Large intestine (tissue), 3 donors: ENCODE measurements around the gene PLA2G4D. TPM values are rescaled to one million over a fixed set of nuclear protein-coding genes. Genes with fewer than 3 reads are reported as not detected.
A peak's percentile ranks its signal among the peaks of the same experiment; 100 is the strongest.

Experiments
- DNase-seq, 2 donors: peaks; one replicate each; pipeline versions ENCODE4 v3.0.0 to v3.0.0-alpha.2; 2013
- H3K27ac ChIP-seq: one replicate; pipeline ENCODE4 v1.5.1; 2013; ENCODE audit warnings: low read length
- H3K27me3 ChIP-seq: 2 replicates; pipeline ENCODE4 v1.6.1; 2013; ENCODE audit warnings: low read length; ENCODE audit not compliant: control insufficient read depth, insufficient read depth
- H3K36me3 ChIP-seq: 2 replicates; pipeline ENCODE4 v1.6.1; 2013; ENCODE audit warnings: low read length; ENCODE audit not compliant: control insufficient read depth, insufficient read depth
- H3K4me1 ChIP-seq: one replicate; pipeline ENCODE4 v1.6.1; 2013; ENCODE audit warnings: low read length; ENCODE audit not compliant: control insufficient read depth, insufficient read depth
- H3K4me3 ChIP-seq: one replicate; pipeline ENCODE4 v1.5.1; 2013; ENCODE audit warnings: low read length
- H3K9me3 ChIP-seq: one replicate; pipeline ENCODE4 v1.6.1; 2013; ENCODE audit warnings: mild to moderate bottlenecking, low read depth, low read length, moderate library complexity; ENCODE audit not compliant: control insufficient read depth
- WGBS: methylation state at CpG from one replicate; pipeline ENCODE4 v1.1.5; 2013; ENCODE audit warnings: low lambda C conversion rate; ENCODE audit not compliant: insufficient coverage; 5-methylcytosine and 5-hydroxymethylcytosine counted together
- polyA plus RNA-seq: library from polyadenylated mRNA; unstranded; fragments of 120-200 nt; gene quantifications from one replicate; pipeline ENCODE4 v1.2.1, GENCODE V29; 2013

The PLA2G4D gene
- polyA plus RNA-seq, 1 donor = 0.06 TPM

DNA sequence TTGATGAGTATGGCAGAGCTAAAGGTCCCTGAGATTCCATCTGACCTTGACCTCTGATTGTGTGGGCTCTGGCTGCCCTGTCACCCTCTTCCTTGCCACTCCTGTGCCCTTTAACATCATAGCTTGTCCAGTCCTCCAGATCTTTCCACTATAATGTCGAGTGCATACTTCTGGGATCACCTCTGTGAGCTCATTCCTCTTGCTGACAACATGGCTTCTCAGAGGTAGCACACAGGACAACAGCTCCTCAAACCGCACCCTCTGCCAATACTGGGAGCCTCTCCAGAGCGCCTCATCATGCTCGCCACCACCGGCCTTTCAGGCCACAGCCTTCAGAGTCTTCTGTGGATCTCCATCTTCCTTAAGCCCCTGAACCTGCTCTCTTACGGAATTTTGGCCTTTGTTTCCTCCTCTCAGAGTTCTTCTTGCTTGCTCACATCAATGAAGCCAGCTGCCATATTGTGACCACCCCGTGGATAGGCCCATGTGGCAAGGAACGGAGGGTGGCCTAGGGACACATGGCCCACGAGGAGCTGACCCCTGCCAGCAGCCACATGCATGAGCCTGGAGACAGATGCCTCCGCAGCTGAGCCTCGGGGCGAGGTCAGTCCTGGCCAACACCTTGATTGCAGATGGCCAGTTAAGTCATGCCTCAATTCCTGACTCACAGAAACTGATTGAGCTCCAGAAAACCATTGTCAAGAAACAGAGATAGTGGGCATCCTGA is 31.1 kb downstream of the PLA2G4D start:
- 100% methylated on average over 2 of the region's 12 CpGs for WGBS
- no peaks in the 10 kb centered on the region for H3K9me3 ChIP-seq

DNA sequence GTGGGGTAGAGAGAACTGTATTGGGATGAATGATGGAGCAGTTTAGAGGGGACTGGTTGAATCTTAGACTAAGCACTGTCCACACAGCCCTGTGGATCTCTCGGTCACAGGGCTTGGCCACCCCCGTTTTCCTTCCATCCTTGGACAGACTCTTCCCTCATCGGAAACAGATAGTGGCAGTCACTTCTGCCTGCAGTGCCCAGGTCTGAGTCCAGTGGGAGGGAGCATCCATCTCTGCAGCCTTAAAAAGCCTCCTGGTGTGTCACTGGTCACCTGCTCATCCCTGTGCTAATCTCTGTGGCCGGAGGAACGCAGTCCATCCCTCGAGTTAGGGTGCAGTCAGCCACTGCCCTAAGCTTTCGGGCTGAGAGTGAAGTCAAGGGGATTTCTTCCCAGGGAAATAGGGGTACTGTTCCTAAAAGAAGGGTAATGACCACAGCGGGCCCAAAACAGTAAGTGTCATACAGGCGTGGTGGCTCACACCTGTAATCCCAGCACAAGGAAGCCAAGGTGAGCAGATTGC is 32.0 kb downstream of the PLA2G4D start:
- Histone ChIP-seq H3K36me3 (no peaks in the 10 kb centered on the region), H3K4me3 (no peak overlapping the region), H3K27me3 (no peaks in the 10 kb centered on the region), H3K27ac (no peak overlapping the region), H3K9me3 (no peaks in the 10 kb centered on the region), H3K4me1 (peaks cover 11% of the 10 kb centered on the region)
- no CpG with 5 or more reads among the region's 9 CpGs for WGBS
- no peak for DNase-seq

More for the DNA sequence above, 31.1 kb downstream of the PLA2G4D start:
- Histone ChIP-seq H3K4me1 (peaks cover 5% of the 10 kb centered on the region), H3K36me3 (no peaks in the 10 kb centered on the region), H3K27me3 (no peaks in the 10 kb centered on the region), H3K4me3 (no peak overlapping the region), H3K27ac (no peak overlapping the region)
- DNase-seq = no peak

DNA sequence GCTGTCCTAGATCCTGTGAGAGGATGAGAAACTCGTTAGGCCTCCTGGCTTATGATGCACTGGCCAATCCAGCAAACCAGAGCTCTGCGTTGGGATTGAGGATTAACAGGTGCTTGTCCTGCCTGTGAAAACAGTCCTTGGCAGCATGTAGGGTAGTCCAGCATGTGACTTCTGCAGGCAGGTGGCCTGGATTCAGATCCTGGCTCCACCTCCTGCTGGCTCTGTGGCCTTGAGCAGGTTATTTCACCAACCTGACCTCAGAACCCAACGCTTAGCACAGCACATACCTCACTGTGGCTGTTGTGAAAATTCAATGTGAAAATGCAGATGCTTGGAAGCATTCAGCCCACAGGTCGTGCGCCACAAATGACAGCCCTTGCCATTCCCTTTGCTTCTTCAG is 33.6 kb downstream of the PLA2G4D start:
- Histone ChIP-seq H3K27ac (no peak overlapping the region), H3K9me3 (no peaks in the 10 kb centered on the region), H3K4me1 (peaks cover 12% of the 10 kb centered on the region), H3K36me3 (no peaks in the 10 kb centered on the region), H3K4me3 (no peak overlapping the region), H3K27me3 (no peaks in the 10 kb centered on the region)
- DNase-seq = no peak
- no CpG with 5 or more reads among the region's 5 CpGs for WGBS

DNA sequence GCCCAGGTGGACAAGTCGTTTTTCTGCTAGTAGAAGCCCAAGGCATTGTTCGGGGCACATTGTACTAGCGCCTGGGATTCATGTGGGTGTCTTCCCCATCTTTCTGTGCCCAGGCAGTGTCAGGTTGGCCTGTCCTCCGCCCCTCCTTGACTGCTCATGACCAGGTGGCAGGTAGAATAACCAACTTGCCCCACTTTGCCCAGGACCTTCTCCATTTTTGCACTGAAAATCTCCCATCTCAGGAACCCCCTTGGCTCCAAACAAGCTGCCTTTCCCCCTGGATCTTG is 33.9 kb downstream of the PLA2G4D start:
- H3K27ac ChIP-seq = no peak overlapping the region
- no peak for DNase-seq
- WGBS = no CpG with 5 or more reads among the region's 4 CpGs

DNA sequence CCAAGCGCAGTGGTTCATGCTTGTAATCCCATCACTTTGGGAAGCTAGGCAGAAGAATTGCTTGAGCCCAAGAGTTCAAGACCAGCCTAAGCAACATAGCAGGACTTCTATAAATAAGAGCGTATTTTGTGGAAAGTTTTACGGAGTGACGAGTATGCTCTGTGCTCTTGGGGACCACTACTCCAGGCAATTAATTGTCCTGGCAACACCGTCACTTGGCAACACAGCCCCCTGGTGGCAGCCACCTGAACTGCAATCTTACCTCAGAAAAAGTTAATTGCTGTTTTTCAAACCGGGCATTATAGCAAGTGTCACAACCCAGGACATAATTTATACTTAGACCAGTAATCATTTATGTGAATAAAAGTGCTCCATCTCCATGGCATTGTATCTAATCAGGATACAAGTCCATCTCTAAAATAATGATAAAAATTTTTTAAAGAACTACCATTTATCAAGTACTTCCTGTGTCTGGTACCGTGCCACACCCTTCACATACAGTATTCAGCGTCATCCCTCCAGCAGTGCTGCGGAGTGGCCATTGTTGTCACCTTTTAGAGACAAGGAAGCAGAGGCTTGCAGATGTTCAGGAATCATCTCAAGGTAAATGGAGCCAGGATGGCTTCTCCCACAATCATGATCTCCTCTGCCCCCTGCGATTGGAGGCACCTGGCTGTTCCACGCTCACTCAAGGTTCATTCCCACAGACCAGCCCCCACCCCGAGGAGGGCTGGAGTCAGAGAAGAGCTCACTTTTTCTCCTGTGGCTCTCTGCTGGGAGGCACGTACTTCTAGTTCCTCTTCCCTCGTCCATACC is 34.5 kb downstream of the PLA2G4D start:
- Histone ChIP-seq H3K4me3 (no peak overlapping the region), H3K9me3 (no peaks in the 10 kb centered on the region), H3K4me1 (peaks cover 12% of the 10 kb centered on the region), H3K27ac (no peak overlapping the region), H3K36me3 (no peaks in the 10 kb centered on the region), H3K27me3 (no peaks in the 10 kb centered on the region)
- WGBS = 100% methylated on average over 1 of the region's 14 CpGs
- DNase-seq = peak in 1 of 2 donors; percentile 26

More for the DNA sequence above, 33.9 kb downstream of the PLA2G4D start:
- no peaks in the 10 kb centered on the region for H3K36me3 ChIP-seq
- H3K27me3 ChIP-seq = no peaks in the 10 kb centered on the region
- no peak overlapping the region for H3K4me3 ChIP-seq
- peaks cover 12% of the 10 kb centered on the region for H3K4me1 ChIP-seq
- H3K9me3 ChIP-seq = no peaks in the 10 kb centered on the region

DNA sequence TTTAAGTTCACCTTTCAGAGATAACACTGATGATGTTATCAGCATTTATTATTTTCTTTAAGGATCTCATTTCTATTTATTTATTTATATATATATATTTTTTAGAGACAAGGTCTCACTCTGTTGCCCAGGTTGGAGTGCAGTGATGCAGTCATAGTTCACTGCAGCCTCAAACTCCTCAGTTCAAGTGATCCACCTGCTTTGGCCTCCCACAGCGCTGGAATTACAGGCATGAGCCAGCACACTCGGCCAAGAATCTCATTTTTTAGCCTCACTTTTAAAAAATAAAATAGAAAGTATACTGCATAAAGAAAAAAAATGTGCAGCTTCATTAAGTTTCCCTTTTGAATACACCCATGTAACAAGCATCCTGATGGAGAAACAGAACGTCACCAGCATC is 35.6 kb downstream of the PLA2G4D start:
- Histone ChIP-seq H3K9me3 (no peaks in the 10 kb centered on the region), H3K27me3 (no peaks in the 10 kb centered on the region), H3K36me3 (no peaks in the 10 kb centered on the region), H3K27ac (no peak overlapping the region), H3K4me3 (no peak overlapping the region), H3K4me1 (peaks cover 12% of the 10 kb centered on the region)
- no CpG with 5 or more reads among the region's 3 CpGs for WGBS
- DNase-seq = no peak

DNA sequence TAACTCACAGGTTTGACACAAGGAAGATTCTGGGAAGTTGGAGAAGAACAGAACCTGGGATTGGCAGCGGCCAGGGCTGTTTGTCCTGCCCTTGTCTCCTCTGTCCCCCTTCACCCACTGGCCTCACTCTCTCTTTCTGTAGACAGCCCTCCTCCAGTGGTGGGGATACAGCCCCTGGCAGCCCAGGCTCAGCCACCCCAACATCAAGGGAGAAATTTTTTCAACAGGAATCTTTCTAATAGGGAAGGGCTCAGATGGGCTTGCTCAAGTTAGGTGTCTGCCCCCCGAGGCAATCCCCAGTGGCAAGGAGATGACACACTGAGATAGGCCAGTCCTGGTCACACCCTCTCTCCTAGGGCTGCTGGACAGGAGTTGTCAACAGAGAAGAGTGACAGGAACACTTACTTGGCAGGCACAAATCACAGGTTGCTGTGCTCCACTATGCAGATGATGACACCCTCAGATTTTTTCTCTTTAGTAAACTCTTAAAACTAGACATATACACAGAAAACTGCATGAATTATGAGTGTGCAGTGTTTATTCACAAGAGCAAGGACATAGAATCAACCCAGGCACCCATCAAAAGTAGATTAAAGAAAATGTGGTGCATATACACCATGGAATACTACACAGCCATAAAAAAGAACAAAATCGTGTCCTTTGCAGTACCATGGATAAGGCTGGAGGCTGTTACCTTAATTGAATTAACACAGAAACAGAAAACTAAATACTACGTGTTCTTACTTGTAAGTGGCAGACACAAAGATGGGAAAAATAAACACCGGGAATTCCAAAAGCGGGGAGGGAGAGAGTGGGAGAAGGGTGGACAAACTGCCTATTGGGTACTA is 36.3 kb downstream of the PLA2G4D start:
- Histone ChIP-seq H3K4me3 (no peak overlapping the region), H3K27me3 (no peaks in the 10 kb centered on the region), H3K36me3 (no peaks in the 10 kb centered on the region), H3K27ac (peak overlapping the region; percentile 90), H3K9me3 (no peaks in the 10 kb centered on the region), H3K4me1 (peaks cover 12% of the 10 kb centered on the region)
- whole genome bisulfite sequencing = no CpG with 5 or more reads among the region's 6 CpGs
- no peak for DNase-seq

DNA sequence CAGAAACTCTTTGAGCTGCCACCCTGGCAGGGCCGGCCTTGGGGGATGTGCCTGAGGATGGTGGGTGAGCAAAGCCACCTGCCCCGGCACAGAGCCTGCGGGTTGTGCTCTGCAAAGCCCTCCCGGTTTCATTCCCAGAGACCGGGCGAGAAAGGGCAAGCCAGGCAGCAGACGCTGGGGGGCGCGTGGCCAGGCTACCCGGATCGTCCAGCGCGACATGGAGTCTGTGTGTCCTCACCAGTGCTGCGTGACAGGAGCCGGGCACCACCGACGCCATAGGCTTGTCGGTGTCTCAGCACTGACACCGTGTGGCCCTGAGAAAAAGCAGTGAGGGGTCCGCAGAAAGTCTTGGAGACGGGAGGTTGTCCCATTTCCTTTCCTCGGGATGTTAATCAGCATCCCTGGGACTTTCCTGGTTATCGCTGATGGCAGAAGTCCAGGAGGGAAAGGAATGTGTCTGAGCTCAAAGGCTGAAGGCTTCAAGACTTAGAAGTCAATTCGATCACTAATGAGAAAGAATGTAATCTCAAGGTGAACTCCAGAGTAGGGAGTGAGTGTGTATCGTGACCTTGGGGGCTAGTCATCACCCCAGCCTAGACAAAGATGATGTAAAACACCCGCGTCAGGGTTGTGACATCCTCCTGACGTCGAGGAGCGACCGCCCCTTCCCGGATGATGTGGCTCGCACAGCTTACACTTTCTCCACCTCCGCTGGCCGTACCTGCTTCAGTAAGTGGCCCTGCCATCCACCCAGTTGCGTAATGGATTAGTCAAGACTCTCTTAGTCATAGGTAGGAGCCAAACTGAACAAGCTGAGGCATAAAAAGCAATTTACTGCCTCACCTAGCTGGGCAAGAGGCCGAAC is 37.2 kb downstream of the PLA2G4D start:
- peaks cover 12% of the 10 kb centered on the region for H3K4me1 ChIP-seq
- H3K27ac ChIP-seq = peak overlapping the region; percentile 90
- 0% methylated on average over 1 of the region's 37 CpGs for WGBS
- no peaks in the 10 kb centered on the region for H3K9me3 ChIP-seq
- H3K36me3 ChIP-seq = no peaks in the 10 kb centered on the region
- H3K4me3 ChIP-seq = peak overlapping the region; percentile 11
- DNase-seq = peak; percentile 90 to 94
- no peaks in the 10 kb centered on the region for H3K27me3 ChIP-seq

DNA sequence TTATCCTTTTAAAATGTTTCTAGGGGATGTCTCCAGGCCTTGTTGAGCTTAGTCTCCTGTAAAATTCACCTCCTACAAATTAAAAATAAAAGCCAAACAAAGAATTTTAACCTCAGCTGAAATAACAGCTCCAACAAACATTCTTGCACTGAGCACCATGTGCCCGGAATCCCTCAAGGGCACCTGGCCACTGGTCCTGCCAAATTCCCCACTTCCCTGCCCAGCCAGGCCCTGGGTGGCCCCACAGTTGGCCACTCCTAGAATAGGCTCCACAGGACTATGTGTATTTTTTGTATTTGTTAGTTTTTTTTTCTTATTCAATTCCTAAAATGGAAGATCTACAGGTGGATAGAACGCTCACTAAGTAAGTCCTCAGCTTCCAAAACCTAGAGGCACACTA is 40.4 kb downstream of the PLA2G4D start:
- Histone ChIP-seq H3K36me3 (no peaks in the 10 kb centered on the region), H3K9me3 (no peaks in the 10 kb centered on the region), H3K4me3 (no peak overlapping the region), H3K27ac (no peak overlapping the region), H3K27me3 (no peaks in the 10 kb centered on the region), H3K4me1 (peaks cover 12% of the 10 kb centered on the region)
- DNase-seq = no peak
- no CpG with 5 or more reads among the region's 2 CpGs for WGBS
